GM19372 (cell line): Measurements from ENCODE around the gene CLIP1.
"Not testable (repeated sequence)": the region's sequence is repeated elsewhere in the genome, so short reads cannot be mapped to it uniquely, and the experiment has no call there.

ENCODE experiments used
- ATAC-seq: cut with Tn5 transposase; IDR thresholded peaks from one replicate; pipeline ENCODE4 v1.9.1; 2021; ENCODE audit warnings: mild to moderate bottlenecking, low read depth, moderate library complexity; ENCODE audit not compliant: unreplicated experiment

CLIP1 gene

GRCh38 chr12:122421821-122422729 lies at the start of gene CLIP1:
TSS of gene CLIP1 (minus strand) at chr12:122422669. CDS start at chr12:122380452, 42,217 bp downstream.
- ATAC-seq: peak; percentile 70

GRCh38 chr12:122471324-122472226 lies 49.1 kb upstream of the CLIP1 start:
- no peak for ATAC-seq

GRCh38 chr12:122470576-122470975 lies 48.1 kb upstream of the CLIP1 start:
- not testable (repeated sequence) for ATAC-seq

- ATAC-seq: not testable (repeated sequence)
Measured at GRCh38 chr12:122469856-122470255, 47.4 kb upstream of the CLIP1 start.

GRCh38 chr12:122467983-122468382 lies 45.5 kb upstream of the CLIP1 start:
- ATAC-seq: no peak

- ATAC-seq: not testable (repeated sequence)
Measured at GRCh38 chr12:122464317-122465042, 42.0 kb upstream of the CLIP1 start.

- ATAC-seq: no peak
Measured at GRCh38 chr12:122460641-122461040, 38.2 kb upstream of the CLIP1 start.

- no peak for ATAC-seq
Measured at GRCh38 chr12:122460061-122460460, 37.6 kb upstream of the CLIP1 start.

GRCh38 chr12:122459211-122459610 lies 36.7 kb upstream of the CLIP1 start:
- no peak for ATAC-seq

GRCh38 chr12:122458105-122459035 lies 35.9 kb upstream of the CLIP1 start:
- no peak for ATAC-seq

GRCh38 chr12:122457627-122458026 lies 35.2 kb upstream of the CLIP1 start:
- no peak for ATAC-seq

GRCh38 chr12:122454739-122455138 lies 32.3 kb upstream of the CLIP1 start:
- ATAC-seq: no peak

GRCh38 chr12:122454250-122454721 lies 31.8 kb upstream of the CLIP1 start:
- ATAC-seq: no peak

- no peak for ATAC-seq
Measured at GRCh38 chr12:122452701-122453285, 30.3 kb upstream of the CLIP1 start.

- ATAC-seq: no peak
Measured at GRCh38 chr12:122449317-122449716, 26.8 kb upstream of the CLIP1 start.

- not testable (repeated sequence) for ATAC-seq
Measured at GRCh38 chr12:122447825-122448224, 25.4 kb upstream of the CLIP1 start.

GRCh38 chr12:122446390-122446789 lies 23.9 kb upstream of the CLIP1 start:
- ATAC-seq: not testable (repeated sequence)

GRCh38 chr12:122444071-122444470 lies 21.6 kb upstream of the CLIP1 start:
- ATAC-seq: not testable (repeated sequence)

- ATAC-seq: not testable (repeated sequence)
Measured at GRCh38 chr12:122438822-122439221, 16.4 kb upstream of the CLIP1 start.
